ENCODE results near the gene POLR1B.
"Not testable (repeated sequence)": the region's sequence is repeated elsewhere in the genome, so short reads cannot be mapped to it uniquely, and the experiment has no call there.

Gene POLR1B

DNA sequence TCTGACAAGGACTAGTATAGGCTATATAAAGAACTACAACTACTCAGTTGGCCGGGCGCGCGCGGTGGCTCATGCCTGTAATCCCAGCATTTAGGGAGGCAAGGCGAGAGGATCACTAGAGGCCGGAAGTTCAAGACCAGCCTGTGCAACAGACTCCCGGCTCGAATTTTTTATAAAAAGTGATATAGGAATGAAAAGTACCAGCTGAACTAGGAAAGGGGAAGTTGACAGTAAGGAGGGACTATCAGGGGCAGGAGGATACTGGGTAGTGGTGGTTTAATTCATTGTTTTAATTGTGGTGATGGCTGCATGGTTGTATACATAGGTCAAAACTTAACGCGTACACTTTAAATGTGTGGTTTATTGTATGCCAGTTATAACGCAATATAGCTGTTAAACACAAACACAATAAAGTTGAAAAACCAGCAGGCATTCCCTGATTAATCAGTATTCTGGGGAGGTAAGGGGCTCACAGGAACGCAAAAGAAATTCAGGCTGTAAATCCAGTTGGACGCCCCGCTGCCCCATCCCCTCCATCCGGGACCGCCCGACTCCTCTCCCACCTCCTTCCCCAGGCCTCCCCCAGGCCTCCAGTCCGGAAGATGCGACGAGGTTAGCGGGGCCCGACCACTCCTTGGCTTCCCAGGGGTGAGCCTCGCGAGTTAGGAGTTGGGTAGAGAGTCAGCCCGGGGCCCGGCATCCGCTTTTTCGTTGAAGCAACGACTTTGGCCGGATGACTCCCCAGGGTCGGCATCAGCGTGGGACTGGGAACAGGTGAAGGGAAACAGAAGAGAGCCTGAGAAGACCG, 746 bp upstream of the POLR1B start:
- DNase-seq (ENCODE audit: low read depth) = no peak

DNA sequence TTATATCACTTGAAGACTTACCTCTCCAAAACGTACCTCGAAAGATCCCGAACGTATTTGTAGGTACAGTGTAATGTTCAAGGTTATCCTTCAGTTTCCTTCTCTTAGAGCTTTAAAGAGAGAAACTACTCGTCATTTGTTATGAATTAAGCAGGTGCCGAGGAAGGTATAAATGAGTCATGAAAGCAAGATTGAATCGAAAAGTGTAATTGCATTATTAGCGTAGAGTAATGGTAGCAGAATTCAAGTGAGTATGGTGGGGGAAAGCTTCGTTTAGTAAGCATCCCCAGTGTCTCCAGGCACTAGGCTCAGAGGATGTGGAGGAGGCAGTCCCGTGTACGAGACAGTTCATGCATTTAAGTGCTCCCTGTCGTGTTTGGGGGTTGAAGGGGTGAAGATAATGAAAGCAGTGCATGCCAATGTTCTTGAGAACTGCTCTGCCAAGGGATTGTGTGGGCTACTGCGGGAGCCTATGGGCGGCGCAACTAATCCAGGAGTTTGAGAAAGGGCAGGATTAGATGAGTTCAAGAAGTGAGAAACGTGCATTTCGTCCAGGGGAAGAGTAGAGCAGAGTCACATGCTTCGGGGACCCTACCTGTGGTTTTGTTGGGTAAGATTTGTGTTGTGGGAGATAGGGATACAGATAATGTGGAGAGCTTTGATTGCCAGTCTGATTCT, 858 bp downstream of the POLR1B start:
- DNase-seq (ENCODE audit: low read depth) = no peak

DNA sequence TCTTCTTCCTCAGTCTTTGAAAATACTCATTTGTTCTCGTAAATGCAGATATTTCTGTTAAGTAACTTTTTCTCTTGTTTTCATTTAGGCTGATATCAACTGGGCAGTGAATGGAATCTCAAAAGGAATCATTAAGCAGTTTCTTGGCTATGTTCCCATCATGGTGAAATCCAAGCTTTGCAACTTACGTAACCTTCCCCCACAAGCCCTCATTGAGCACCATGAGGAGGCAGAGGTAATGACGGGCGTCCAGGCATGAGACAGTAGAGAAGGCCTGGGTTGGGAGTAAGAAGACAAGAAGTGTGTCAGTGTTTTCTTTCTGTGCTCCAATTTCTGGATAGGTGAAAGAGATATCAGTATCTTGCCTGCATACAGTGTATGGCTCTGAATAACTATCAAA, 5.1 kb downstream of the POLR1B start:
- peak; percentile 2 for DNase-seq (ENCODE audit: low read depth)

DNA sequence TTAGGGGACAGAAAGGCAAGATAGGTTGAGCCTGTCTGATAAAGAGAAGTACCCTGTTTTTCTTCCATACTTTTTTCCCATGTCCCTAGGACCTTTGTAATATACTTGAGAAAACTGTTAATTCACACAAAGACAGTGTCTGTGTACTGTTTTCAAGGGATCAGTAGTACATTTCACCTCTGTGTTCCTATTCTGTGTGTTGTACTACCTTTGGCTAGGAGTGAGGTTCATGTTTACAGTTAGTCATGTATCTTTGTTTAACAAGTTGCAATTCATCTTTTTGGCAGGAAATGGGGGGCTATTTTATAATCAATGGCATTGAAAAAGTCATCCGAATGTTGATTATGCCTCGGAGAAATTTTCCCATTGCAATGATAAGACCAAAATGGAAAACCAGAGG, 6.7 kb downstream of the POLR1B start:
- no peak for DNase-seq (ENCODE audit: low read depth)

DNA sequence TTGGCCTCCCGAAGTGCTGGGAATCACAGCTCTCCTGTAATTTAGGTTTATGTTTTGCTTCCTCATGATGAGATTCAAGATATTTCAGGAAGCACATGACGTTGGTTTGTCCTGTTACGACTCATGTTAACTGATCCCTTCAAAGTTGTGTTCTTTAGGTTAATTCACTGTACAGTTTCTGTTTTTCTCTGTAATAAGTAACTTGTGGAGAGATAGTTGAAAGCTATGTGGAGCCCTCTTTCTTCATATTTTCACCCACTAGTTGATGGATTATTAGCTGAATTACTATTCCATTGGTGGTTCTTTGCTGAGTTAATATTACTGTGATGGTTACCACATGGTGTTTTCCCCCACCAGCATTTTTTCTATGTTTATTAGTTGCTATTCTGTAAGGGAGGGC, 23.8 kb downstream of the POLR1B start:
- DNase-seq (ENCODE audit: low read depth) = no peak

DNA sequence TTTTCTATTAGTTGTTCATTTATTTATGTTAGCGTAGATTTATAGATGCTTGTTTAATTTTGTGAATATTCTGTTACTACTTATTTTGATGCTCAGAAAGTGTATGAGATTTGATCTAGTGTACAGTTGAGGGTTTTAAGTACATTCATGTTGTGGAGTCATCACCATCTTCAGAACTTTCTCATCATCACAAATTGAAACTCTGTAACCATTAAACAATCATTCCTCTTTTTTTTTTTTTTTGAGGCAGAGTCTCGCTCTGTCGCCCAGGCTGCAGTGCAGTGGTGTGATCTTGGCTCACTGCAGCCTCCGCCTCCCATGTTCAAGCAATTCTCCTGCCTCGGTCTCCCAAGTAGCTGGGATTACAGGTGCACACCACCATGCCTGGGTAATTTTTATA, 24.2 kb downstream of the POLR1B start:
- not testable (repeated sequence) for DNase-seq (ENCODE audit: low read depth)

DNA sequence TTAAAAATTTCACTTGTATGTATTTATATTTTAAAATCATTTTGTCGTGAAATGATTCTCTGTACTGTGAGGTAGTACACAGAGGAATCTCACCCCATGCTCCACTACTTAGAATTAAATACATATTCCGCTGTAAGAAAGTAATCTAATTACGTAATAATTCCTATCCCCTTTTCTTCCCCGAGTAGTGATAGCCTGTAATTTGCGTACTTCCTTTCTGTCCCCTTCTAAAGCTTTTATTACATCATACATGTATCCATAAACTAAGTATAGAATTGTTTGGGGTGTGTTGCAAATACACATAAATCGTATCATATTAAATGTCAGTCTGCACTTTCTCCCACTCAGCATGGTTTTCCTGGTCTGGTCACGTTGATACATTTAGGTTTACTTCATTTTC, 29.7 kb downstream of the POLR1B start:
- no peak for DNase-seq (ENCODE audit: low read depth)

DNA sequence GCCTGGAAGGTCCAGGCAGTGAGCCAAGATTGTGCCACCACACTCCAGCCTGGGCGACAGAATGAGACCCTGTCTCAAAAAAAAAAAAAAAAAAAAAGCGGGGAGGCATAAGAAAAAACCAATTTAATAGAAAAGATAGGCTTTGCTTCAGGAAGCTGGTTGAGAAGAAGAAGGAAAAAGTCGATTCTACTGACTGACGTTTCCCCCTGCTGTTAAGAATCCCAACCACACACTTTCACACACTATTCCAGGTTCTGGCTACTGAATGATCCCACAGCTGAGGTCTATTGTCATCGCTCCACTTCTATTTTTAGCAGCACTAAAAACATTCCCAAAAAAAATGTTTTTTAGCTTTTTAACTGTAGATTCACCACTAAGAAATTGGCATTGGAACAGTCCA, 35.5 kb downstream of the POLR1B start:
- DNase-seq (ENCODE audit: low read depth) = no peak

DNA sequence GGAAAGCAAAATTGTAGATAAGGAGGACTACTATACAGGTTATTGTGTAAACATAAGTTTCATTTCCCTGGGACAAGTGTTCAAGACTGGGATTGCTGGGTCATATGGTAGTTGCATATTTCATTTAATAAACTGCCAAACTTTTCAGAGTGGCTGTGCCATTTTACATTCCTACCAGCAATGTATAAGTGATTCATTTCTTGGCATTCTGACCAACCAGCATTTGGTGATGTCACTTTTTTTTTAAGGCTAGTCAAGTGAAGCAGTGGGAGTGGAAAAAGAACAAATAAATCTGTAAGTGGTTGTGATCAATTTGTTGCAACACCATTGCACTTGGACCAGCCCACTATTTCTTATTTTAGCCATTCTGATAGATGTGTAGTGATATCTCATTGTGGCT, 37.0 kb downstream of the POLR1B start:
- peak; percentile 70 for DNase-seq (ENCODE audit: low read depth)

DNA sequence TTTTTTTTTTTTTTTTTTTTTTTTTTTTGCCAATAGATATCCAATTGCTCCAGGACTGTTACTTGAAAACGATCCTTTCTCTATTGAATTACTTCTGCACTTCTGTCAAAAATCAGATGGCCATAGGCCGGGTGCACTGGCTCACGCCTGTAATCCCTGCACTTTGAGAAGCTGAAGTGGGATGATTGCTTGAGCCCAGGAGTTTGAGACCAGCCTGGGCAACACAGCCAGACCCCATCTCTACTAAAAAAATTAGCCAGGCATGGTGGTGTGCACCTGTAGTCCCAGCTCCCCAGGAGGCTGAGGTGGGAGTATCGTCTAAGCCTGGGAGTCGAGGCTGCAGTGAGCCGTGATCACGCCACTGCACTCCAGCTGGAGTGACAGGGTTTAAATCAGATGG, 37.8 kb downstream of the POLR1B start:
- no peak for DNase-seq (ENCODE audit: low read depth)

DNA sequence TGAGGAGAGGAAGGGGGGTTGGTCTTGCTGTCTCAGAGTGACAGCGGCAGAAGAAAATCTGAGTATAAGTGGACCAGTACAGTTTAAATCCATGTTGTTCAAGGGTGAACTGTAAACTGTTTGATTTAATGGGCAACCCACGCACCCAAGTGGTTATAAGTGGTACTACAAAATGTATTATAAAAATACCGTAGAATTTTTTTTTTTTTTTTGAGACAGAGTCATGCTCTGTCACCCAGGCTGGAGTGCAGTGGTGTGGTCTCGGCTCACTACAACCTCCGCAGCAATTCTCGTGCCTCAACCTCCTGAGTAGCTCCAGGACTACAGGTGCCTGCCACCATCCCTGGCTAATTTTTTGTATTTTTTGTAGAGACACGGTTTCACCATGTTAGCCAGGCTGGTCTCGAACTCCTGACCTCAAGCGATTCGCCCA, 40.1 kb downstream of the POLR1B start:
- DNase-seq (ENCODE audit: low read depth) = no peak

DNA sequence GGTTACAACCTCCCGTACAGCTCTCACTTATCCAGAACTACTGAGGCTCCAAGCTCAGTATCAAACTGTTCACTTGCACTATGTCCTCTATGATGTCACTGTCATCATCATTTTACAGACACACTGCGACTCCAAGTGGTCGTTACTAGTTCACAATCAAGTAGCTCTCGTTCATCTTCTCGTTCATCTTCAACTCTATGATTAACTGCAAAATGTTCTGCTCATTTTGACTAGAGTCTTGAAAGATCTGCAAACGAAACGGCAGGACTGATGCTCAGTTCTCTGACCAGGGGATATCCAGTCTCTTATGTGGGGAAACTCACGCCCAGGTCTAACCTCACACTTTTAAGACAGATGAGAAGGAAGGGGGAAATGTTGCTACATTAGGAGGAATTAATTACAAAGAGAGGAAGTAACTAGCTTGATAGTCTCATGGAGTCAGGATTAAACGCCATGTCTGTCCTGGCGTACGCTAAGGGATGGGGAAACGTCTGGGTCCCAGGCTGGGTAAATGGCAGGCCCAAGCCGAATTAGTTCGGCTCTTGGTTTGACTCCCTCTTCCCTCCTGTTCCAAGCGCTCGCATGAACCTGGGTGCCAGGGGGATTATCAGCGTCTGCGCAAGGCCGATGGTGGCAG, 41.4 kb downstream of the POLR1B start:
- no peak for DNase-seq (ENCODE audit: low read depth)

DNA sequence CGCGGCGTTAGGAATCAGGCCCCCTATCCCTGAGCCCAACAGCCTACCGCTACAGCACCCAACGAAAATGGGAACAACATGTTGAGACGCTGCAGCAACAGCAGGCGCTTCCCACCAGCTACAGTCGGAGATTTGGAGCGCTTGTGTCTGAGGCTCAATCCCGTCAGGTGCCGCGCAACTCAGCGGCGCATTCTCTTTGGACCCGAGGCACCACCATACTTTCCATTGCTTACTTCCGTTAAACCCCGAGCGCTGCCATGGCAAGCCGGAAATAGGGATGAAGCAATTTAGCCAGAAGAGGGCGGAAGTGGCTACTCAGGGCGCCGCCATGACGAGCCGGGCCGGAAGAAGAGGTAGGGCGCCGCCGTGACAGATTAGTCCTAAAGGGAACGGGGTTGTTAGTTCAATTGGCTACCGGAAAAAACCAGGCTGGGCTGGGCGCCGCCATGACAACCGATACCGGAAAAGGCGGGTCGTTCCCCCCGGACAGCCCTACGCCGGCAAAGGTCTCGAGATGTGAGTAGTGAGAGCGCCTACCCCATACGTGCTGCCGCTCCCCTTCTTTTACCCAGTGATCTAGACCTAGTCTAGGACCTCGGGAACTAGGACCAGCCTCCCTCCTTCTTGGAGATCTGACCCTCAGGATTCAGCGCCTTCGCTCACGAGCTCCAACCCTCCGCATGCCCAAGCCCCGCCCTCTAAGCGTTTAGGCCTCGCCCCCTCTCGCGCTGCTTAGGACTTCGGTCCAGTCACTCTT, 42.0 kb downstream of the POLR1B start, which contains the start of gene CHCHD5:
CHCHD5 (plus strand) TSS at position 476 of the 757 bp plus-strand sequence; CDS start at position 515, 39 bp downstream.
- peak; percentile 80 for DNase-seq (ENCODE audit: low read depth)

DNA sequence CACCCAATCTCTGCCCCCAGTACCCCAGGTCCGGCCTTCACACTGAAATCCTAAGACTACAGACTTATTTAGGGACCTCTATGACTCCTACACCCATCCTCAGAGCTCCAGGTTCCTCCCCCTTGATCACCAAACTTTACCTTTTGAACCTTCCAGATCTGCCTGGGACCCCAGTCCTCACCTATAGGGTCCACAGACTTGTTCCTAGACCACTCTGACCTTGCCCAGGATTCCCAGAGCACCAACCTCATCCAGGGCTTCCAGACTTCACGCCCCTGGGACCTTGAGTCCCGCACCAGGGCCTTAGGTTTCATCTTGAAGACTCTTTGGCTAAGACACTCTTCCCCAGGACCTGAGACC, 42.6 kb downstream of the POLR1B start:
- DNase-seq (ENCODE audit: low read depth) = no peak

DNA sequence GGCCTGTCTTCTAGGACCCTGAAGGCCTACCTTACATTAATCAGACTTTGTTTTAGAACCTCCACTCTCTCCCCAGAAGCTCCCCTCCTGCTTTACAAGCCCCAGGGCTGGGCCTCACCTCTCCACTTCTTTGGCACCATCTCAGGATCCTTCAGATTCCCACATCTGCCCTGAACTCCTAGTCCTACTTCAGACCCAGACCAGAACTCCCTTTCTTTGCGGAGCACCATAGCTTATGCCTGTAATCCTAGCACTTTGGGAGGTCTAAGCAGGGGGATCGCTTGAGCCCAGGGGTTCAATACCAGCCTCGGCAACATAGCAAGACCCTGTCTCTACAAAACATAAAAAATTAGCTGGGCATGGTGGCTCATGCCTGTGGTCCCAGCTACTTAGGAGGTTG, 43.1 kb downstream of the POLR1B start:
- no peak for DNase-seq (ENCODE audit: low read depth)

DNA sequence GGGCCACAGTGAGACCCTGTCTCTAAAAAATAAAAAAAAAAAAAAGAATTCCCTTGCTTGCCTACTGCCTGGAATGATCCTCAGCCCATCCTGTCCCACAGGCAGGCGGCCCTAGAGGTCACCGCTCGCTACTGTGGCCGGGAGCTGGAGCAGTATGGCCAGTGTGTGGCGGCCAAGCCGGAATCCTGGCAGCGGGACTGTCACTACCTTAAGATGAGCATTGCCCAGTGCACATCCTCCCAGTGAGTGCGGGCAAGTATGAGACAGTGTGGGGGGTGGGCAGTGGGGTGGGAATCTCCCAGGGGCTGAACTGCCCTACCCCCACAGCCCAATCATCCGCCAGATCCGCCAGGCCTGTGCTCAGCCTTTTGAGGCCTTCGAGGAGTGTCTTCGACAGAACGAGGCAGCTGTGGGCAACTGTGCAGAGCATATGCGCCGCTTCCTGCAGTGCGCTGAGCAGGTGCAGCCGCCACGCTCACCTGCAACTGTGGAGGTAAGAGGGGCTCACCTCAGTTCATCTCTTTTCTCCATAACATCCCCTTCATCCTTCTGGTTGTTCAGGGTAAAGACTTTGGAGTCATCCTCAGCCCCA, 43.7 kb downstream of the POLR1B start:
- no peak for DNase-seq (ENCODE audit: low read depth)

DNA sequence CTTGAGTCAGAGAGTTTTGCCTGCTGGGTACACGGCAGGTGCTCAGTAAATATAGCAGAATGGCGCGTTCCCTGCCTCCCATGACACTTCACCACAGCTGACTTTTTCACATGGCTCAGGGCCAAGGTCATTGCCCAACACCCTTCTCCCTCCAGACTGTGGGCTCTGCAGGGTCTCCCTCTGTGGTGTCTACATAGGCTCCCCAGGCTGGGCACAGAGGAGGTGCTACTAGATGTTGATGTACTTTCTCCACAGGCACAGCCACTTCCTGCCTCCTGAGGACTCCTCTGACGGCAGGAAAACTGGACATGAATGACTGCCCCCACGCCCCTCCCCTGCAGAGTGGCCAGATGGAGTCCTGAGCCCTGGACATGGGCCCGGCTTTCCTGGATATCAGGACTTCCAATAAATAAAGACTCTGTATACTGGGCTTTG, 46.4 kb downstream of the POLR1B start:
- no peak for DNase-seq (ENCODE audit: low read depth)

DNA sequence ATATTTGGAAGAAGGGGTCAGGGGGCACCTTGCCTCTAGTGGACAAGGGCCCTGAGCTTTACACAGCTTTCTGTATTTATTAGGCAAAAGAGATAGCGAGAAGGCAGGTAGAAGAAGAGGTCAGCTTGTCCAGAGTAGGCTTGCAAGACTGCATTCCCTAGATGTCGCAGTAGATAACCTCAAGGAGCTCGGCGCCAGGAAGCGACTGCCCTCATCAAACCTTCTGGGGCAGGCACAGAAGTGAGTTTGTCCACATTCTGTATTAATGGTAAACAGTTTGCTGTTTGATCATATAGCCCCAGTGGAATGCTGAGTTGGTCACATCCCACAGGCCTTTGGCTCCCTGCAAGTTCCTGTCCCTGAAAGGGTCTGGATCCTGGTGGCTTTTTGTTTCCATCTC, 49.1 kb downstream of the POLR1B start:
- no peak for DNase-seq (ENCODE audit: low read depth)

DNA sequence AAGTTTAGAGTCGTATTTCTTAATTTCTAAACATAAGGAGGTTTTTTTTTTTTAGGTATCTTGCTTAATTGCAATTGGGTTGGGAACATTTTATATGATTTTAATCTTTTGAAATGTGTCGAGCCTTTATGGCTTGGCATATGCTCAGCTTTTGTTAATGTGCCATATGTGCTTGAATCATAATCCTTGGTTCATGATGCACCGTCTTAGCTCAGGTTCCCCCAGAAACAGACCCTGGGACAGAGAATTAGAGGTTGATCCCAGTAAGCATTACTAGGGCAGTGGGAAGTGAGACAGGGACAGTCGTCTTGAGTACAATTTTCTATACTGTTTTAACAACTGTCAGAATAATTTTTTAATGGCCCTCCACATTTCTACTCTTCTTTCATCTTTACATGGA, 51.5 kb downstream of the POLR1B start:
- no peak for DNase-seq (ENCODE audit: low read depth)

DNA sequence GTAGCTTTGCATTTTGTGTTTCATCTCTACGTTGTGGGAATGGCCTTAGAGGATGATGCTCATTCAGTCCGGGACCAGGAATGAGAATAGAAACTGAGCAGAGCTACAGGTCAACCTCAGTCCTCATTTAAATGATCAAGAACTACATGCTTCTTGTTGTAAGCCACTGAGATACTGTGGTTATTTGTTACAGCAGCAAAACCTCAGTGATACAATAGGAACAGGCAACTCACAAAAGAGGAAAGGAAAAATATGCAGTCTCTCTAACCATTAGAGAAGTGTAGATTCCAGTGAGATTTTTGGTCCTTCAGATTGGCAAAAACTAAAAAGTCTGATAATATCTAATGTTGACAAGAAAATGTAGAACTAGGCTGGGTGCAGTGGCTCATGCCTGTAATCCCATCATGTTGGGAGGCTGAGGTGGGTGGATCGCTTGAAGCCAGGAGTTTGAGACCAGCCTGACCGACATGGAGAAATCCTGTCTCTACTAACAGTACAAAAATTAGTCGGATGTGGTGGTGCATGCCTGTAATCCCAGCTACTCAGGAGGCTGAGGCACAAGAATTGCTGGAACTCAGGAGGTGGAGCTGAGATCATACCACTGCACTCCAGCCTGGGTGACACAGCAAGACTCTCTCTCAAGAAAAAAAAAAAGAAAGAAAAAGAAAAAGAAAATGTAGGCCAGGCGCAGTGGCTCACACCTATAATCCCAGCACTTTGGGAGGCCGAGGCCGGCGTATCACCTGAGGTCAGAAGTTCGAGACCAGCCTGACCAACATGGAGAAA, 55.5 kb downstream of the POLR1B start:
- no peak for DNase-seq (ENCODE audit: low read depth)

DNA sequence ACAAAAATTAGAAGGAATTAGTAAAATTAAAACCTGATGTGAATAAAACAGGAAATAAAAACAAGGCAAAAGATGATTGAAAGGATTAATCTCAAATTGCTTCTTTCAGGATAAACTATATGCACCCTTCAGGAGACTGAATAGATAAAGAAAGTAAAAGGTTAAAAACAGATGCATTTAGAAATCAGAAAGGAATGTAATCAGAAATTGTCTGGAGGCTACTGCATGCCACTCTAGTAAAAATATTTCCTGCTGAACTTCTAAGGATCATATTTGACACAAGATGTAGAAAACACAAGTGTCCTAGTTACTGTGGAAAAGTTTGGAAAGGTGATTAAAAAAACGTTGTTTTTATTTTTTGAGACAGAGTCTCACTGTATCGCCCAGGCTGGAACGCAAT, 58.4 kb downstream of the POLR1B start:
- DNase-seq (ENCODE audit: low read depth) = no peak
